ENCODE measurements around the gene FBXL17.

Gene FBXL17

GRCh38 chr5:108201721-108202120, 180.2 kb downstream of the FBXL17 start:
- Histone ChIP-seq H3K9me3 (ENCODE audit: insufficient read depth, low read depth, low read length) (no peaks in the 10 kb centered on the region), H4K20me1 (ENCODE audit: insufficient read depth, low read length, poor library complexity, severe bottlenecking) (no peaks in the 10 kb centered on the region), H3F3A (ENCODE audit: low read depth) (no peaks in the 10 kb centered on the region)

GRCh38 chr5:108196276-108196675, 185.6 kb downstream of the FBXL17 start:
- no peaks in the 10 kb centered on the region for H3K9me2 ChIP-seq (replicated peaks; ENCODE audit: low read depth, low read length)
- H3K9ac ChIP-seq (ENCODE audit: low read depth, low read length, poor library complexity, severe bottlenecking), result no peak overlapping the region
- no peaks in the 10 kb centered on the region for H3K27me3 ChIP-seq (ENCODE audit: insufficient read depth, low read length, poor library complexity, severe bottlenecking)
- H3K4me1 ChIP-seq (ENCODE audit: insufficient read depth, low read length, poor library complexity, severe bottlenecking), result no peaks in the 10 kb centered on the region
- no peaks in the 10 kb centered on the region for H3K36me3 ChIP-seq (ENCODE audit: insufficient read depth, low read length)
- no peaks in the 10 kb centered on the region for H3F3A ChIP-seq (ENCODE audit: low read depth)
- H3K79me2 ChIP-seq (ENCODE audit: insufficient read depth, low read length), result no peaks in the 10 kb centered on the region
- no peak overlapping the region for H3K4me2 ChIP-seq (ENCODE audit: low read depth, low read length, poor library complexity, severe bottlenecking)
- TF ChIP-seq EZH2phosphoT487 (IDR thresholded peaks at IDR 0.05; ENCODE audit: borderline replicate concordance) (no peak), CTCF (conservative IDR thresholded peaks at IDR 0.05; ENCODE audit: low read length) (no peak)
- H2AFZ ChIP-seq (ENCODE audit: low read length), result no peak overlapping the region
- no peaks in the 10 kb centered on the region for H4K20me1 ChIP-seq (ENCODE audit: insufficient read depth, low read length, poor library complexity, severe bottlenecking)
- no peaks in the 10 kb centered on the region for H3K9me3 ChIP-seq (ENCODE audit: insufficient read depth, low read depth, low read length)
- no peak overlapping the region for H3K4me3 ChIP-seq (ENCODE audit: low read length, poor library complexity, severe bottlenecking)

More at GRCh38 chr5:108201721-108202120, 180.2 kb downstream of the FBXL17 start:
- TF ChIP-seq EZH2phosphoT487 (IDR thresholded peaks at IDR 0.05; ENCODE audit: borderline replicate concordance) (no peak), CTCF (conservative IDR thresholded peaks at IDR 0.05; ENCODE audit: low read length) (no peak; the same call in 1 of the 2 replicates)
- H3K4me3 ChIP-seq (ENCODE audit: low read length, poor library complexity, severe bottlenecking), result no peak overlapping the region
- no peaks in the 10 kb centered on the region for H3K9me2 ChIP-seq (replicated peaks; ENCODE audit: low read depth, low read length)
- H3K36me3 ChIP-seq (ENCODE audit: insufficient read depth, low read length), result no peaks in the 10 kb centered on the region
- H3K79me2 ChIP-seq (ENCODE audit: insufficient read depth, low read length), result no peaks in the 10 kb centered on the region
- no peak overlapping the region for H3K4me2 ChIP-seq (ENCODE audit: low read depth, low read length, poor library complexity, severe bottlenecking)
- no peak overlapping the region for H2AFZ ChIP-seq (ENCODE audit: low read length)
- H3K4me1 ChIP-seq (ENCODE audit: insufficient read depth, low read length, poor library complexity, severe bottlenecking), result no peaks in the 10 kb centered on the region
- H3K27me3 ChIP-seq (ENCODE audit: insufficient read depth, low read length, poor library complexity, severe bottlenecking), result no peaks in the 10 kb centered on the region
- no peak overlapping the region for H3K9ac ChIP-seq (ENCODE audit: low read depth, low read length, poor library complexity, severe bottlenecking)

- no peaks in the 10 kb centered on the region for H4K20me1 ChIP-seq (ENCODE audit: insufficient read depth, low read length, poor library complexity, severe bottlenecking)
- H3K27me3 ChIP-seq (ENCODE audit: insufficient read depth, low read length, poor library complexity, severe bottlenecking), result no peaks in the 10 kb centered on the region
- no peak overlapping the region for H3K4me3 ChIP-seq (ENCODE audit: low read length, poor library complexity, severe bottlenecking)
- no peaks in the 10 kb centered on the region for H3K9me3 ChIP-seq (ENCODE audit: insufficient read depth, low read depth, low read length)
- H3K9me2 ChIP-seq (replicated peaks; ENCODE audit: low read depth, low read length), result no peaks in the 10 kb centered on the region
- H3K4me1 ChIP-seq (ENCODE audit: insufficient read depth, low read length, poor library complexity, severe bottlenecking), result no peaks in the 10 kb centered on the region
- no peak for TF ChIP-seq EZH2phosphoT487 (IDR thresholded peaks at IDR 0.05; ENCODE audit: borderline replicate concordance)
- no peak for TF ChIP-seq CTCF (conservative IDR thresholded peaks at IDR 0.05; ENCODE audit: low read length)
- no peaks in the 10 kb centered on the region for H3K36me3 ChIP-seq (ENCODE audit: insufficient read depth, low read length)
- no peak overlapping the region for H2AFZ ChIP-seq (ENCODE audit: low read length)
- no peak overlapping the region for H3K9ac ChIP-seq (ENCODE audit: low read depth, low read length, poor library complexity, severe bottlenecking)
- H3K79me2 ChIP-seq (ENCODE audit: insufficient read depth, low read length), result no peaks in the 10 kb centered on the region
- no peaks in the 10 kb centered on the region for H3F3A ChIP-seq (ENCODE audit: low read depth)
- H3K4me2 ChIP-seq (ENCODE audit: low read depth, low read length, poor library complexity, severe bottlenecking), result no peak overlapping the region
Measured at GRCh38 chr5:108193021-108193795, 188.7 kb downstream of the FBXL17 start.
